Measurements from ENCODE around the gene FN3KRP. TPM values are rescaled to one million over a fixed set of nuclear protein-coding genes. Genes with fewer than 3 reads are reported as not detected.

FN3KRP gene
- total and polyA plus RNA-seq, 2 of the 13 experiments (the other 11 are each of a cell fraction or from before 2014, with no cell fraction given): 22.4 to 28.2 TPM

GRCh38 chr17:82668631-82669099 lies 47.8 kb upstream of the FN3KRP start (continued):
- TF ChIP-seq ATF4 (CRISPR knock-in tag; IDR thresholded peaks at IDR 0.05) (no peak), FOXP1 (IDR thresholded peaks at IDR 0.05) (no peak), FOXP1 (CRISPR knock-in tag; IDR thresholded peaks at IDR 0.05) (no peak), TGIF2 (CRISPR knock-in tag; IDR thresholded peaks at IDR 0.05) (0 out of 2 replicates have a peak, but pooled peaks have one; percentile 33), ZNF383 (CRISPR knock-in tag; IDR thresholded peaks at IDR 0.05; ENCODE audit: borderline replicate concordance) (no peak), ZSCAN25 (CRISPR knock-in tag; IDR thresholded peaks at IDR 0.05) (peak; percentile 82; the same call in 1 of the 2 replicates), SNAPC4 (CRISPR knock-in tag; IDR thresholded peaks at IDR 0.05) (0 out of 2 replicates have a peak, but pooled peaks have one; percentile 24), ZSCAN21 (CRISPR knock-in tag; IDR thresholded peaks at IDR 0.05; ENCODE audit: borderline replicate concordance) (peak; percentile 58; the same call in 1 of the 2 replicates), U2AF2 (IDR thresholded peaks at IDR 0.05; ENCODE audit: low read depth, low read length) (no peak), ESRRA (CRISPR knock-in tag; IDR thresholded peaks at IDR 0.05; ENCODE audit: low read depth) (peak; percentile 45; the same call in 1 of the 2 replicates), ZNF143 (CRISPR knock-in tag; IDR thresholded peaks at IDR 0.05) (peak; percentile 29; the same call in 1 of the 2 replicates), ZHX2 (IDR thresholded peaks at IDR 0.05; ENCODE audit: low read depth) (0 out of 2 replicates have a peak, but pooled peaks have one; percentile 50), ZHX2 (CRISPR knock-in tag; IDR thresholded peaks at IDR 0.05; ENCODE audit: borderline replicate concordance) (no peak), STAT5B (CRISPR knock-in tag; IDR thresholded peaks at IDR 0.05) (no peak), HIC2 (CRISPR knock-in tag; IDR thresholded peaks at IDR 0.05; ENCODE audit: low read depth) (0 out of 2 replicates have a peak, but pooled peaks have one; percentile 32), PITX1 (CRISPR knock-in tag; IDR thresholded peaks at IDR 0.05) (peak; percentile 44; the same call in 1 of the 2 replicates), KMT2A (CRISPR knock-in tag; IDR thresholded peaks at IDR 0.05) (peak; percentile 71; the same call in 1 of the 2 replicates)
